GM18498 (cell line): ENCODE measurements around the gene SH3PXD2A.
A peak's percentile ranks its signal among the peaks of the same experiment; 100 is the strongest.
"Not testable (repeated sequence)": the region's sequence is repeated elsewhere in the genome, so short reads cannot be mapped to it uniquely, and the experiment has no call there.

ENCODE experiments used
- ATAC-seq: cut with Tn5 transposase; IDR thresholded peaks from one replicate; pipeline ENCODE4 v1.9.1; 2021; ENCODE audit warnings: mild to moderate bottlenecking, moderate library complexity; ENCODE audit not compliant: unreplicated experiment

The SH3PXD2A gene

GRCh38 chr10:103770139-103770538 is 85.2 kb downstream of the SH3PXD2A start:
- ATAC-seq, result no peak

- no peak for ATAC-seq
Observed at GRCh38 chr10:103769176-103769575, 86.2 kb downstream of the SH3PXD2A start.

- no peak for ATAC-seq
Observed at GRCh38 chr10:103768345-103768744, 87.0 kb downstream of the SH3PXD2A start.

- no peak for ATAC-seq
Observed at GRCh38 chr10:103767756-103768155, 87.6 kb downstream of the SH3PXD2A start.

GRCh38 chr10:103766751-103767505 is 88.4 kb downstream of the SH3PXD2A start:
- no peak for ATAC-seq

GRCh38 chr10:103765981-103766380 is 89.4 kb downstream of the SH3PXD2A start:
- no peak for ATAC-seq

GRCh38 chr10:103765168-103765567 is 90.2 kb downstream of the SH3PXD2A start:
- no peak for ATAC-seq

- ATAC-seq, result no peak
Observed at GRCh38 chr10:103764296-103765088, 90.9 kb downstream of the SH3PXD2A start.

- no peak for ATAC-seq
Observed at GRCh38 chr10:103763374-103764202, 91.8 kb downstream of the SH3PXD2A start.

- no peak for ATAC-seq
Observed at GRCh38 chr10:103762916-103763315, 92.5 kb downstream of the SH3PXD2A start.

GRCh38 chr10:103762162-103762561 is 93.2 kb downstream of the SH3PXD2A start:
- no peak for ATAC-seq

GRCh38 chr10:103761075-103761920 is 94.1 kb downstream of the SH3PXD2A start:
- ATAC-seq, result no peak

GRCh38 chr10:103760233-103760632 is 95.1 kb downstream of the SH3PXD2A start:
- ATAC-seq, result not testable (repeated sequence)

GRCh38 chr10:103759100-103759781 is 96.1 kb downstream of the SH3PXD2A start:
- peak; percentile 44 for ATAC-seq

GRCh38 chr10:103758294-103758681 is 97.1 kb downstream of the SH3PXD2A start:
- ATAC-seq, result no peak

- no peak for ATAC-seq
Observed at GRCh38 chr10:103757531-103758293, 97.7 kb downstream of the SH3PXD2A start.

GRCh38 chr10:103756277-103756869 is 99.0 kb downstream of the SH3PXD2A start:
- ATAC-seq, result no peak

- ATAC-seq, result no peak
Observed at GRCh38 chr10:103752680-103753248, 102.6 kb downstream of the SH3PXD2A start.
